ENCODE measurements around the gene ACKR2.
"Not testable (repeated sequence)": the region's sequence is repeated elsewhere in the genome, so short reads cannot be mapped to it uniquely, and the experiment has no call there.

ACKR2 gene

DNA sequence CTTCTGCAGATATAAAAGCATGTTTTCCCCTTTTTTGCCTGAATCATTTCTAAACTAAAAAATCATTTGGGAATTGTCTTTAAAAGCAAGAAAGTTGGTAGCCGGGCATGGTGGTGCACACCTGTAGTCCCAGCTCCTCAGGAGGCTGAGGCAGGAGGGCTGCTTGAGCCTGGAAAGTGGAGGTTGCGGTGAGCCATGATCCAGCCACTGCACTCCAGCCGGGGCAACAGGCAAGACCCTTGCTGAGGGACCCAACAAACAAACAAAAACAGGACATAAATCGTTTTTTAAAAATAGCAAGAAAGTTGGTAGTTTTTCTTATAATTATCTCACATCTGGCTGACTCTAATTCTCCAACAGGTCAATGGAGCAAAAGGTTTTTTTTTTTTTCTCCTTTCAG lies 7.5 kb upstream of the ACKR2 start:
- H3K4me3 ChIP-seq (ENCODE audit: low read depth, low read length): no peak overlapping the region
- no peak overlapping the region for H3K27ac ChIP-seq (ENCODE audit: low read depth, low read length)
- H3K36me3 ChIP-seq (ENCODE audit: control insufficient read depth, insufficient read depth, low read length): peaks cover 7% of the 10 kb centered on the region; the same call in 1 of the 2 replicates
- no peak overlapping the region for H3K9ac ChIP-seq (ENCODE audit: low read depth, low read length)
- peaks cover 24% of the 10 kb centered on the region for H3K4me1 ChIP-seq (ENCODE audit: control insufficient read depth, insufficient read depth, low read length)
- no peaks in the 10 kb centered on the region for H3K9me3 ChIP-seq (ENCODE audit: control insufficient read depth, insufficient read depth, low read length)
- H3K27me3 ChIP-seq (ENCODE audit: control insufficient read depth, insufficient read depth, low read length): peaks cover 19% of the 10 kb centered on the region

DNA sequence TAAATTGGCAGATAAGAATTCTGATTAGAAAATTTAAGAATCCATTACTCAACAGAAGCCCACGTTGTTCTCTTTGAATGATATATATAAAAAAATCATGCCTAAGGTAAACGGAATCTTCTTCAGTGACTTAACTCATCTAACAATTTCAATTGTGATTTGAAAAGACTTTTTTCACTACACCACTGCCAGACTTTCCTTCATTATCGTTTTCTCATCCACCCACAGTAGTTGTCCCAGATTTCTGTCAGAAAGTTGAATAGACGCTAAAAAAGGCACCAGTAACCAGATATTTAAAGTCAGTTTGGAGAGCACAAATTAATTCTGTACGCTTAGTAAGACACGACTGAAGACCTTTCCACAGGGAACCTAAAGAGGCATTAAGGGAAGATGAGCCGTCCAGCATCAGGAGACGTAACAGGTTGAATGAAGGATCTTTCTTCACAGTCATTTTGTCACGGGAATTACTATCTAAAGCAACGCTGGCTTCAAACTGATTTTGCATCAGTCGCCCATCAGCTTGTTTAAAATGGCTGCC lies 6.3 kb upstream of the ACKR2 start:
- Histone ChIP-seq H3K9me3 (ENCODE audit: control insufficient read depth, insufficient read depth, low read length) (no peaks in the 10 kb centered on the region), H3K36me3 (ENCODE audit: control insufficient read depth, insufficient read depth, low read length) (peaks cover 7% of the 10 kb centered on the region; the same call in 1 of the 2 replicates), H3K27ac (ENCODE audit: low read depth, low read length) (peak overlapping the region; percentile 86), H3K4me1 (ENCODE audit: control insufficient read depth, insufficient read depth, low read length) (peaks cover 30% of the 10 kb centered on the region), H3K4me3 (ENCODE audit: low read depth, low read length) (peak overlapping the region; percentile 84), H3K9ac (ENCODE audit: low read depth, low read length) (peak overlapping the region; percentile 81), H3K27me3 (ENCODE audit: control insufficient read depth, insufficient read depth, low read length) (peaks cover 19% of the 10 kb centered on the region)

DNA sequence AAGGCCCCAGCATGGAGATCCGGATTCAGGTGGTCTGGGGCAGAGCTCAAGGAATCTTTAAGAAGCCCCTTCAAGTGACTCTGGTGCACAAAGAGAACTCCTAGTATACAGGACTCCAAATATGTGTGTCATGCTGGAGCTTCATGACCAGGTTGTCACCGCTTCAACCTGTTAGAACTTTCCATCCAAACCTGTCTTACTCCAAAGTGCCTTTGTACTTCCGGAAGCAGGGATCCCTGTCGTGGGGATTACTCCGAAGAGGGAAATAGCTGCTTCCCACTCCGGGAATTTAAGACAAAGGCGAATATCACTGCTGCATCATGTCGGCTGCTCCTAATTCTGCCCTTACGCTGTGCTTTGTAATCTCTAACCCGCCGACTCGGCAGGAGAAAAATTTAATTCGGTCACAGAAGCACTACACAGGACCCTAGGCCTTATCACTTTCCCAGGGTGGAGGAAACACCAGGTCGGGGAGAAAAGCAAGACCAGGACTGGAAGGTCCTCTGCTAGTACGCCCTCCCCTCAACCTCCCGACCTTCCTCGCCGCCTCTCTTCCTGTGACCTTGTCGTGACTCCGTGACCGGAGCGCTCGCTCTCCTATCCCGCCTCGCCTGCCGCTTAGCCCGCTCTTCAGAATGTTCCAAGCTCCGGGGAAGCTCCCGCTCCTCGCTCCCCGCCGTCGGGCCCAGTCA lies 5.7 kb upstream of the ACKR2 start:
- Histone ChIP-seq H3K36me3 (ENCODE audit: control insufficient read depth, insufficient read depth, low read length) (peaks cover 7% of the 10 kb centered on the region; the same call in 1 of the 2 replicates), H3K9me3 (ENCODE audit: control insufficient read depth, insufficient read depth, low read length) (no peaks in the 10 kb centered on the region), H3K27ac (ENCODE audit: low read depth, low read length) (peak overlapping the region; percentile 86), H3K4me3 (ENCODE audit: low read depth, low read length) (peak overlapping the region; percentile 84), H3K27me3 (ENCODE audit: control insufficient read depth, insufficient read depth, low read length) (peaks cover 19% of the 10 kb centered on the region), H3K4me1 (ENCODE audit: control insufficient read depth, insufficient read depth, low read length) (peaks cover 30% of the 10 kb centered on the region), H3K9ac (ENCODE audit: low read depth, low read length) (peak overlapping the region; percentile 81)

DNA sequence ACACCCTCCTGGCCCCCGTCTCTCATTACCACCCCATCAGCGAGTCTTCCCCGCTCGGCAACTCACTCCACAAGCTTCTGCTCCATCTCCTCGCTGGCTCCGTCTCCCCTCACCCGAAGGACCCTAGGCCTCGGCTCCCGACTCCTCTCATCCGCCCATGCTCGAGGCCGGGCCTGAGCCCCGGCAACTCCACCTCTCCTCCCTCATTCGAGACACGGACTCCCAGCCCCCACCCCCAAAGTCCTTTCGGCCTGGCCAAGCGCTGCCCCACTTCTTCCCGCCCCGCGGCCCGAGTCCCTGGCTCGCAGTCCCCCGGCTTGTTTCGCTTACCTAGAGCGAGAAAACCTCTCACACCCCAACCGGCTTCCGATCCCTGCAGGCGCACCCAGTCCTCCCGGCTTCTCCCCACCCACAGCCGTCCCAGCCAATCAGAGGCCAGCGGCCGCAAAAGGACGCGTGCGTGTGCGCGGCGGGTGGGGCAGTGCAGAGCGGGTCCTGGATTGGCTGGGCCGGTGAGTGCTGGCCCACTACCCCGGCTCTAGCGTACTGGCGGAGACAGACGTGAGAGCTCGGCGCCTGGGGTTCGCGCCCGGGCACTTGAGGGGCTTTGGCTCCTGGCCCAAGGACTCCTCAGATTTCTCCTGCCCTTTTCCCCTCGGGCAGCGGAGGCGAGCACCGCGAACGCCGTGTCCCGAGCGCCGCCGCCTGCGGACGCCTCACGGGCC lies 5.0 kb upstream of the ACKR2 start, which contains the start of gene HIGD1A:
TSS of gene HIGD1A (minus strand) at position 385 of the 725 bp plus-strand sequence. CDS start 10,237 bp downstream, outside the sequence.
- Histone ChIP-seq H3K27me3 (ENCODE audit: control insufficient read depth, insufficient read depth, low read length) (peaks cover 19% of the 10 kb centered on the region), H3K36me3 (ENCODE audit: control insufficient read depth, insufficient read depth, low read length) (peaks cover 7% of the 10 kb centered on the region; the same call in 1 of the 2 replicates), H3K9ac (ENCODE audit: low read depth, low read length) (peak within 1 kb of the TSS; percentile 81), H3K9me3 (ENCODE audit: control insufficient read depth, insufficient read depth, low read length) (no peaks in the 10 kb centered on the region), H3K4me1 (ENCODE audit: control insufficient read depth, insufficient read depth, low read length) (peaks cover 29% of the 10 kb centered on the region), H3K4me3 (ENCODE audit: low read depth, low read length) (peak within 1 kb of the TSS; percentile 84), H3K27ac (ENCODE audit: low read depth, low read length) (peak within 1 kb of the TSS; percentile 86)

DNA sequence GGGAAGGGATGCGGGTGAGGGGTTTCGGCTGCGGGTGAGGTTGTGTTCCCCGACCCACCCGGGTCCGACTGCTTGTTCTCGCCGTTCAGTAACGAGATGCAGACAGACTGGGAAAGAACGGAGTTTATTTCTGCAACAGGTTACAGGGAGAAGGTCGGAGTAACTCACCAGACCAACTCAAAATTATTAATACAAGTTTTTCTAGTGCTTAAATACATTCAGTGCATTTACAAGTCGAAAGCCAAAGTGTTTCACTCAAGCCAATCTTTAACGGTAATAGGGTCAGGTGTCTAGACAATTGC lies 4.5 kb upstream of the ACKR2 start:
- peaks cover 24% of the 10 kb centered on the region for H3K4me1 ChIP-seq (ENCODE audit: control insufficient read depth, insufficient read depth, low read length)
- H3K27ac ChIP-seq (ENCODE audit: low read depth, low read length): peak overlapping the region; percentile 86

DNA sequence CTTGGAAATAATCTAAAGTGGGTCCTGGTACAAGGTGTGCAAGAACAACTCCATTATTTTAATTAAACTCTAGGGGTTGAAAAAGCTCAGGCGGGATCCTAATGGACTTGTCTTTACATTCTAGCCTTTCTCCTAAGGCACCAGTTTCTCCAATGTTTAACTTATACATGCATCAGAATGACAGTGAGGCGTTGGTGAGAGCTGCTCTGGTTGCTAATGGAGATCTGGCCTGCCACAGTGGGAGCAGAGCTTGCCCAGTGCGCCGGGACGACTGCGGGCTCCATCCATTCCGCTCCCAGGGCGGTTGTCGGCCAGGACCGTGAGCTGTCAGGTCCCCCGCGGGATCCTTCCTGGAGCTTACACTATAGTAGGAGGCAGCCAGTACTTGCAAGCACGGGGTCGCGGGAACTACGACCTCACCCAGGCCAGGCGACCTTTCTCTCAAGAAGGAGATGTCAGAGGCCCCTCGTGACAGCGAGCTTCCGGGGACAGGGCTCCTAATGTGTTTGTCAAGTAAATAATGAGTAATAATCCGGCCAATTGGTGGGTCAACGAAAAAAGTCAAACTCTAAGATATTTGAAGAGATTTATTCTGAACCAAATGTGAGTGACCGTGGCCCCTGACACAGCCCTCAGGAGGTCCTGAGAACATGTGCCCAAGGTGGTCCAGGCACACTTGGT lies 4.0 kb upstream of the ACKR2 start:
- Histone ChIP-seq H3K27me3 (ENCODE audit: control insufficient read depth, insufficient read depth, low read length) (peaks cover 19% of the 10 kb centered on the region), H3K9me3 (ENCODE audit: control insufficient read depth, insufficient read depth, low read length) (no peaks in the 10 kb centered on the region), H3K4me1 (ENCODE audit: control insufficient read depth, insufficient read depth, low read length) (peaks cover 22% of the 10 kb centered on the region), H3K27ac (ENCODE audit: low read depth, low read length) (peak overlapping the region; percentile 86), H3K9ac (ENCODE audit: low read depth, low read length) (no peak overlapping the region), H3K4me3 (ENCODE audit: low read depth, low read length) (peak overlapping the region; percentile 84), H3K36me3 (ENCODE audit: control insufficient read depth, insufficient read depth, low read length) (peaks cover 7% of the 10 kb centered on the region; the same call in 1 of the 2 replicates)

More for the DNA sequence above, 4.5 kb upstream of the ACKR2 start:
- Histone ChIP-seq H3K36me3 (ENCODE audit: control insufficient read depth, insufficient read depth, low read length) (peaks cover 7% of the 10 kb centered on the region; the same call in 1 of the 2 replicates), H3K27me3 (ENCODE audit: control insufficient read depth, insufficient read depth, low read length) (peaks cover 19% of the 10 kb centered on the region), H3K9ac (ENCODE audit: low read depth, low read length) (peak overlapping the region; percentile 40; the same call in 1 of the 2 replicates), H3K9me3 (ENCODE audit: control insufficient read depth, insufficient read depth, low read length) (no peaks in the 10 kb centered on the region), H3K4me3 (ENCODE audit: low read depth, low read length) (peak overlapping the region; percentile 84)

DNA sequence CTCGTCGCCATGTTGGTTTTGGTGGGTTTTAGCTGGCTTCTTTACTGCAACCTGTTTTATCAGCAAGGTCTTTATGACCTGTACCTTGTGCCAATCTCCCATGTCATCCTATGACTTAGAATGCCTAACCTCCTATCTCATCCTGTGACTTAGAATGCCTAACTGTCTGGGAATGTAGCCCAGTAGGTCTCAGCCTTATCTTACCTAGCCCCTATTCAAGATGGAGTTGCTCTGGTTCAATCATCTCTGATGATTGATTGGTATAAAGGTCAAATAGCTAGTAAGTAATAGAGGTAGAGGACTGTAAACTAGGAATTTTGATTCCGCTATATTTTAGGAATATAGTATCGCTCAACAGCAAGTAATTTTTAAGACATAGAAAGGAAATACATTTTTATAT lies 1.3 kb upstream of the ACKR2 start:
- Histone ChIP-seq H3K27me3 (ENCODE audit: control insufficient read depth, insufficient read depth, low read length) (peaks cover 19% of the 10 kb centered on the region), H3K9me3 (ENCODE audit: control insufficient read depth, insufficient read depth, low read length) (no peaks in the 10 kb centered on the region), H3K4me1 (ENCODE audit: control insufficient read depth, insufficient read depth, low read length) (peaks cover 17% of the 10 kb centered on the region), H3K27ac (ENCODE audit: low read depth, low read length) (no peak overlapping the region), H3K4me3 (ENCODE audit: low read depth, low read length) (no peak overlapping the region), H3K36me3 (ENCODE audit: control insufficient read depth, insufficient read depth, low read length) (no peaks in the 10 kb centered on the region), H3K9ac (ENCODE audit: low read depth, low read length) (no peak overlapping the region)

DNA sequence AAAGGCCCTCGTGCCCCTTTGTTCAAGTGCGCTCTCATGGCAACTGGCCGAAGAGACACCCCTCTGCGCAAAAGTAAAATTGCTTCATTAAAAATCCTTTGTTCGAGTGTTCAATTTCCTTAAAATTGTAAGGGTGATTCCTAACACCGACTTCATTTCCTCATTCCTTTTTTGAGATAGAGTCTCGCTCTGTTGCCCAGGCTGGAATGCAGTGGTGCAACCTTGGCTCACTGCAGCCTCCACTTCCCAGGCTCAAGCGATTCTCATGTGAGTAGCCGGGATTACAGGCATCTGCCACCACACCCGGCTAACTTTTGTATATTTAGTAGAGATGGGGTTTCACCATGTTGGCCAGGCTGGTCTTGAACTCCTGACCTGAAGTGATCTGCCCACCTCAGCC lies 1.5 kb downstream of the ACKR2 start:
- H3K9me3 ChIP-seq (ENCODE audit: control insufficient read depth, insufficient read depth, low read length); H3K4me3 ChIP-seq (ENCODE audit: low read depth, low read length); H3K27ac ChIP-seq (ENCODE audit: low read depth, low read length); H3K36me3 ChIP-seq (ENCODE audit: control insufficient read depth, insufficient read depth, low read length); H3K27me3 ChIP-seq (ENCODE audit: control insufficient read depth, insufficient read depth, low read length); H3K9ac ChIP-seq (ENCODE audit: low read depth, low read length); H3K4me1 ChIP-seq (ENCODE audit: control insufficient read depth, insufficient read depth, low read length): not testable (repeated sequence)

DNA sequence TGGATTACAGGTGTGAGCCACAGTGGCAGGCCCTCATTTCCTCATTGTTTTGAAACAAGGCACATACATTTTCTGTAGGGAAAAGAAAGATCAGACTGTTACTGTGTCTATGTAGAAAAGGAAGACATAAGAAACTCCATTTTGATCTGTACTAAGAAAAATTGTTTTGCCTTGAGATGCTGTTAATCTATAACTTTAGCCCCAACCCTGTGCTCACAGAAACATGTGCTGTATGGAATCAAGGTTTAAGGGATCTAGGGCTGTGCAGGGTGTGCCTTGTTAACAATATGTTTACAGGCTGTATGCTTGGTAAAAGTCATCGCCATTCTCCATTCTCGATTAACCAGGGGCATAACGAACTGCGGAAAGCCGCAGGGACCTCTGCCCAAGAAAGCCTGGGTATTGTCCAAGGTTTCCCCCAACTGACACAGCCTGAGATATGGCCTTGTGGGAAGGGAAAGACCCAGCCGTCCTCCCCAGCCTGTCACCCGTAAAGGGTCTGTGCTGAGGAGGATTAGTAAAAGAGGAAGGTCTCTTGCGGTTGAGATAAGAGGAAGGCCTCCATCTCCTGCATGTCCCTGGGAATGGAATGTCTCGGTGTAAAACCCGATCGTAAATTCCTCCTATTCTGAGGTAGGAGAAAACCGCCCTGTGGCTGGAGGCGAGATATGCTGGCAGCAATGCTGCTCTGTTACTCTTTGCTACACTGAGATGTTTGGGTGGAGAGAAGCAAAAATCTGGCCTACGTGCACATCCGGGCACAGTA lies 2.1 kb downstream of the ACKR2 start:
- H3K9me3 ChIP-seq (ENCODE audit: control insufficient read depth, insufficient read depth, low read length); H3K4me1 ChIP-seq (ENCODE audit: control insufficient read depth, insufficient read depth, low read length); H3K27me3 ChIP-seq (ENCODE audit: control insufficient read depth, insufficient read depth, low read length); H3K27ac ChIP-seq (ENCODE audit: low read depth, low read length); H3K9ac ChIP-seq (ENCODE audit: low read depth, low read length); H3K36me3 ChIP-seq (ENCODE audit: control insufficient read depth, insufficient read depth, low read length); H3K4me3 ChIP-seq (ENCODE audit: low read depth, low read length): not testable (repeated sequence)

DNA sequence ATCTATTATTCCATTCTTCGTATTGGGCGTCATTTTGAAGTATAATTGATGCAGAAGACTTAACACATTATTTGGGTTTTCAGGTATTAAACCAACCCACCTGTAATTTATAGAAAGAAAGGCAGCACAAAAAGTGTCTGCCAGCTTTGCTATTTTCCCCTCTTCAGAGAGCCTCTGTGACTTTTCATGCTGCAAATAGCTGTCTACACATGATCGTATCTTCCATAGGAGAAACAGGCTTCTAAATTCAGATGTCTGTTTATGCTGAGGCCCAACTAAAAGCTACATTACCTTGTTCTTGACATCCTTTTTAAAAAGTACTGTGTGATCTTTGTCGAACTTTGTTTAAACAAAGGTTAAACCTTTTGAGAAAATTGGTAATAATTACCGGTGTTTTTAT lies 5.0 kb downstream of the ACKR2 start:
- H3K4me3 ChIP-seq (ENCODE audit: low read depth, low read length): no peak overlapping the region
- H3K4me1 ChIP-seq (ENCODE audit: control insufficient read depth, insufficient read depth, low read length): no peaks in the 10 kb centered on the region
- no peaks in the 10 kb centered on the region for H3K36me3 ChIP-seq (ENCODE audit: control insufficient read depth, insufficient read depth, low read length)
- H3K27ac ChIP-seq (ENCODE audit: low read depth, low read length): no peak overlapping the region
- H3K27me3 ChIP-seq (ENCODE audit: control insufficient read depth, insufficient read depth, low read length): no peaks in the 10 kb centered on the region
- H3K9me3 ChIP-seq (ENCODE audit: control insufficient read depth, insufficient read depth, low read length): no peaks in the 10 kb centered on the region
- no peak overlapping the region for H3K9ac ChIP-seq (ENCODE audit: low read depth, low read length)
